Mesendoderm (in vitro differentiated cells): ENCODE measurements around the gene ZSCAN2.
A peak's percentile ranks its signal among the peaks of the same experiment; 100 is the strongest.

Experiments
- DNase-seq: peaks from one replicate; pipeline ENCODE4 v3.0.0; 2013
- H2AK5ac ChIP-seq: 2 replicates; pipeline ENCODE4 v1.6.1; 2013; ENCODE audit warnings: low read length, inconsistent platforms
- H2BK120ac ChIP-seq: 2 replicates; pipeline ENCODE4 v1.6.1; 2013; ENCODE audit warnings: low read depth, mild to moderate bottlenecking, low read length, moderate library complexity, mixed read lengths
- H2BK15ac ChIP-seq: replicated peaks from 2 replicates; pipeline ENCODE4 v1.6.1; 2013; ENCODE audit warnings: low read depth, mild to moderate bottlenecking, moderate library complexity
- H2BK5ac ChIP-seq: 2 replicates; pipeline ENCODE4 v1.6.1; 2013; ENCODE audit warnings: low read length, inconsistent platforms
- H3K18ac ChIP-seq: 2 replicates; pipeline ENCODE4 v1.6.1; 2013; ENCODE audit warnings: mild to moderate bottlenecking, low read length, mixed read lengths
- H3K23ac ChIP-seq: one replicate; pipeline ENCODE4 v1.6.1; 2013; ENCODE audit warnings: low read length
- H3K27ac ChIP-seq: 2 replicates; pipeline ENCODE4 v1.5.1; 2013; ENCODE audit warnings: low read depth, mild to moderate bottlenecking, inconsistent platforms, low read length, moderate library complexity
- H3K27me3 ChIP-seq: 2 replicates; pipeline ENCODE4 v1.6.1; 2013; ENCODE audit warnings: low read length, control low read depth, mild to moderate bottlenecking, inconsistent platforms; ENCODE audit not compliant: insufficient read depth, poor library complexity
- H3K36me3 ChIP-seq: 2 replicates; pipeline ENCODE4 v1.6.1; 2013; ENCODE audit warnings: low read length, inconsistent platforms; ENCODE audit not compliant: control insufficient read depth, insufficient read depth
- H3K4ac ChIP-seq: one replicate; pipeline ENCODE4 v1.6.1; 2013; ENCODE audit warnings: low read depth, mild to moderate bottlenecking, low read length, moderate library complexity
- H3K4me1 ChIP-seq: 2 replicates; pipeline ENCODE4 v1.6.1; 2013; ENCODE audit warnings: low read depth, low read length, inconsistent platforms; ENCODE audit not compliant: control insufficient read depth
- H3K4me2 ChIP-seq: 2 replicates; pipeline ENCODE4 v1.6.1; 2013; ENCODE audit warnings: low read length
- H3K4me3 ChIP-seq: 2 replicates; pipeline ENCODE4 v1.5.1; 2013; ENCODE audit warnings: mild to moderate bottlenecking, low read length
- H3K56ac ChIP-seq: one replicate; pipeline ENCODE4 v1.6.1; 2013; ENCODE audit warnings: low read length
- H3K79me1 ChIP-seq: 2 replicates; pipeline ENCODE4 v1.6.1; 2013; ENCODE audit warnings: low read length, inconsistent platforms
- H3K79me2 ChIP-seq: 2 replicates; pipeline ENCODE4 v1.6.1; 2013; ENCODE audit warnings: mild to moderate bottlenecking, low read length; ENCODE audit not compliant: control insufficient read depth, insufficient read depth
- H3K9ac ChIP-seq: 2 replicates; pipeline ENCODE4 v1.6.1; 2013; ENCODE audit warnings: low read length, inconsistent platforms
- H4K5ac ChIP-seq: one replicate; pipeline ENCODE4 v1.6.1; 2013; ENCODE audit warnings: low read length
- H4K8ac ChIP-seq: one replicate; pipeline ENCODE4 v1.6.1; 2013; ENCODE audit warnings: low read depth, mild to moderate bottlenecking, control low read depth, low read length, moderate library complexity
- WGBS: extraction: QIAGEN DNeasy Blood & Tissue Kit; methylation state at CpG from one replicate; pipeline ENCODE4 v1.1.7; 2013; ENCODE audit warnings: low lambda C conversion rate, missing lambda C conversion rate; ENCODE audit not compliant: insufficient coverage; ENCODE audit errors: extremely low coverage; 5-methylcytosine and 5-hydroxymethylcytosine counted together

Gene ZSCAN2

GRCh38 chr15:84611631-84612030 is 10.8 kb downstream of the ZSCAN2 start:
- no peak overlapping the region for H2BK15ac ChIP-seq
- H3K36me3 ChIP-seq, result no peaks in the 10 kb centered on the region
- H3K9ac ChIP-seq, result no peak overlapping the region
- no peak overlapping the region for H2AK5ac ChIP-seq
- H3K79me2 ChIP-seq, result peaks cover 11% of the 10 kb centered on the region
- no peak overlapping the region for H3K56ac ChIP-seq
- H2BK120ac ChIP-seq, result no peak overlapping the region
- H3K4me2 ChIP-seq, result no peak overlapping the region
- H3K27me3 ChIP-seq, result no peaks in the 10 kb centered on the region
- H3K4ac ChIP-seq, result no peak overlapping the region
- H4K5ac ChIP-seq, result no peak overlapping the region
- H3K18ac ChIP-seq, result no peak overlapping the region
- H3K23ac ChIP-seq, result no peak overlapping the region
- H4K8ac ChIP-seq, result no peak overlapping the region
- H3K27ac ChIP-seq, result no peak overlapping the region
- no CpG with 5 or more reads among the region's 7 CpGs for WGBS
- DNase-seq, result no peak
- H3K4me3 ChIP-seq, result no peak overlapping the region
- H3K4me1 ChIP-seq, result no peaks in the 10 kb centered on the region
- peaks cover 4% of the 10 kb centered on the region for H3K79me1 ChIP-seq
- no peak overlapping the region for H2BK5ac ChIP-seq

GRCh38 chr15:84616235-84616634 is 15.4 kb downstream of the ZSCAN2 start:
- no peak overlapping the region for H3K18ac ChIP-seq
- peaks cover 6% of the 10 kb centered on the region for H3K36me3 ChIP-seq
- no peak overlapping the region for H2BK15ac ChIP-seq
- no peak overlapping the region for H4K5ac ChIP-seq
- H2BK120ac ChIP-seq, result no peak overlapping the region
- no peak overlapping the region for H4K8ac ChIP-seq
- H3K27ac ChIP-seq, result no peak overlapping the region
- H2BK5ac ChIP-seq, result no peak overlapping the region
- no peaks in the 10 kb centered on the region for H3K79me1 ChIP-seq
- no peak overlapping the region for H2AK5ac ChIP-seq
- H3K4me3 ChIP-seq, result no peak overlapping the region
- no peaks in the 10 kb centered on the region for H3K27me3 ChIP-seq
- H3K4ac ChIP-seq, result no peak overlapping the region
- H3K9ac ChIP-seq, result no peak overlapping the region
- H3K56ac ChIP-seq, result no peak overlapping the region
- H3K4me1 ChIP-seq, result no peaks in the 10 kb centered on the region
- no peak overlapping the region for H3K23ac ChIP-seq
- no CpG with 5 or more reads among the region's 3 CpGs for WGBS
- no peak overlapping the region for H3K4me2 ChIP-seq
- DNase-seq, result no peak
- H3K79me2 ChIP-seq, result peaks cover 2% of the 10 kb centered on the region

- Histone ChIP-seq H3K36me3 (peaks cover 18% of the 10 kb centered on the region), H4K8ac (no peak overlapping the region)
Observed at GRCh38 chr15:84620626-84621025, 19.8 kb downstream of the ZSCAN2 start.

GRCh38 chr15:84621358-84621979 is 20.7 kb downstream of the ZSCAN2 start:
- Histone ChIP-seq H3K18ac (no peak overlapping the region), H3K56ac (no peak overlapping the region), H2BK15ac (no peak overlapping the region), H3K79me2 (no peaks in the 10 kb centered on the region), H4K5ac (no peak overlapping the region), H2BK120ac (no peak overlapping the region), H2AK5ac (no peak overlapping the region), H2BK5ac (no peak overlapping the region), H3K27ac (no peak overlapping the region), H3K4me3 (peak overlapping the region; percentile 20), H3K23ac (no peak overlapping the region), H3K4me1 (no peaks in the 10 kb centered on the region), H3K79me1 (no peaks in the 10 kb centered on the region), H4K8ac (no peak overlapping the region), H3K4me2 (no peak overlapping the region), H3K36me3 (peaks cover 18% of the 10 kb centered on the region), H3K9ac (no peak overlapping the region), H3K4ac (no peak overlapping the region), H3K27me3 (no peaks in the 10 kb centered on the region)
- DNase-seq, result no peak
- WGBS, result no CpG with 5 or more reads among the region's 17 CpGs

More at GRCh38 chr15:84620626-84621025, 19.8 kb downstream of the ZSCAN2 start:
- Histone ChIP-seq H2BK120ac (no peak overlapping the region), H3K27me3 (no peaks in the 10 kb centered on the region), H3K4me1 (no peaks in the 10 kb centered on the region), H3K4ac (no peak overlapping the region), H4K5ac (no peak overlapping the region), H3K4me3 (peak overlapping the region; percentile 19), H3K79me1 (no peaks in the 10 kb centered on the region), H3K18ac (no peak overlapping the region), H2BK5ac (no peak overlapping the region), H3K4me2 (no peak overlapping the region), H3K9ac (no peak overlapping the region), H3K79me2 (peaks cover 2% of the 10 kb centered on the region), H2BK15ac (no peak overlapping the region), H2AK5ac (no peak overlapping the region), H3K27ac (no peak overlapping the region), H3K56ac (no peak overlapping the region), H3K23ac (no peak overlapping the region)
- WGBS, result no CpG with 5 or more reads among the region's 8 CpGs
- DNase-seq, result no peak

- DNase-seq, result no peak
- no peak overlapping the region for H3K4me2 ChIP-seq
- no peak overlapping the region for H2BK5ac ChIP-seq
- WGBS, result no CpG with 5 or more reads among the region's 7 CpGs
- no peak overlapping the region for H3K4me3 ChIP-seq
- no peak overlapping the region for H4K8ac ChIP-seq
- H2BK15ac ChIP-seq, result no peak overlapping the region
- H2BK120ac ChIP-seq, result no peak overlapping the region
- no peak overlapping the region for H3K27ac ChIP-seq
- no peaks in the 10 kb centered on the region for H3K79me1 ChIP-seq
- H3K4ac ChIP-seq, result no peak overlapping the region
- H4K5ac ChIP-seq, result no peak overlapping the region
- H3K4me1 ChIP-seq, result no peaks in the 10 kb centered on the region
- H3K18ac ChIP-seq, result no peak overlapping the region
- no peak overlapping the region for H2AK5ac ChIP-seq
- no peak overlapping the region for H3K9ac ChIP-seq
- no peak overlapping the region for H3K56ac ChIP-seq
- H3K79me2 ChIP-seq, result no peaks in the 10 kb centered on the region
- no peaks in the 10 kb centered on the region for H3K27me3 ChIP-seq
- peaks cover 18% of the 10 kb centered on the region for H3K36me3 ChIP-seq
- H3K23ac ChIP-seq, result no peak overlapping the region
Observed at GRCh38 chr15:84624359-84624758, 23.6 kb downstream of the ZSCAN2 start.

GRCh38 chr15:84625123-84625522 is 24.3 kb downstream of the ZSCAN2 start:
- H3K9ac ChIP-seq, result no peak overlapping the region
- no peak for DNase-seq
- no peak overlapping the region for H3K4ac ChIP-seq
- no peaks in the 10 kb centered on the region for H3K79me2 ChIP-seq
- no peak overlapping the region for H2BK120ac ChIP-seq
- H3K27ac ChIP-seq, result no peak overlapping the region
- H2BK5ac ChIP-seq, result no peak overlapping the region
- H4K8ac ChIP-seq, result no peak overlapping the region
- H2AK5ac ChIP-seq, result no peak overlapping the region
- H3K56ac ChIP-seq, result no peak overlapping the region
- no peak overlapping the region for H4K5ac ChIP-seq
- H3K79me1 ChIP-seq, result no peaks in the 10 kb centered on the region
- no peak overlapping the region for H2BK15ac ChIP-seq
- no peaks in the 10 kb centered on the region for H3K4me1 ChIP-seq
- WGBS, result no CpG with 5 or more reads among the region's 2 CpGs
- H3K18ac ChIP-seq, result no peak overlapping the region
- H3K27me3 ChIP-seq, result no peaks in the 10 kb centered on the region
- H3K36me3 ChIP-seq, result peaks cover 18% of the 10 kb centered on the region
- H3K4me3 ChIP-seq, result no peak overlapping the region
- no peak overlapping the region for H3K4me2 ChIP-seq
- no peak overlapping the region for H3K23ac ChIP-seq
